Measurements from ENCODE around the gene FOXP1. TPM values are rescaled to one million over a fixed set of nuclear protein-coding genes. Genes with fewer than 3 reads are reported as not detected.

Gene FOXP1
- total RNA-seq, 2 donors from 2014 or later, result 41.7 to 94.3 TPM

GRCh38 chr3:71578054-71578751 is 5.3 kb downstream of the FOXP1 start:
- Histone ChIP-seq H3K27ac (ENCODE audit: low read depth, low read length) (no peak overlapping the region), H3K9ac (ENCODE audit: extremely low read depth, low read length, poor library complexity, severe bottlenecking) (no peak overlapping the region), H3K36me3 (ENCODE audit: control insufficient read depth, insufficient read depth, low read length) (no peaks in the 10 kb centered on the region), H3K4me3 (ENCODE audit: low read length) (no peak overlapping the region), H3K4me1 (ENCODE audit: control insufficient read depth, insufficient read depth, low read length) (no peaks in the 10 kb centered on the region), H3K9me3 (ENCODE audit: control insufficient read depth, low read length) (no peaks in the 10 kb centered on the region), H3K27me3 (ENCODE audit: control insufficient read depth, insufficient read depth, low read length, poor library complexity, severe bottlenecking) (peaks cover 5% of the 10 kb centered on the region)
- peaks cover 35% of the 10 kb centered on the region for H3K4me1 Mint-ChIP-seq
- no peaks in the 10 kb centered on the region for H3K9me3 Mint-ChIP-seq
- 84 to 87% methylated on average over 5 to 6 of the region's 6 CpGs for WGBS, 2 experiments (ENCODE audit: insufficient coverage in 1 of 2, insufficient read length in 1 of 2)
- H3K27me3 Mint-ChIP-seq (ENCODE audit: insufficient read depth), result no peaks in the 10 kb centered on the region
- H3K27ac Mint-ChIP-seq, result no peak overlapping the region
- TF ChIP-seq CTCF (conservative IDR thresholded peaks at IDR 0.05), result no peak
- peaks cover 9% of the 10 kb centered on the region for H3K36me3 Mint-ChIP-seq (ENCODE audit: low read depth)
- H3K4me3 Mint-ChIP-seq, result no peak overlapping the region
- DNase-seq, result no peak

DNA sequence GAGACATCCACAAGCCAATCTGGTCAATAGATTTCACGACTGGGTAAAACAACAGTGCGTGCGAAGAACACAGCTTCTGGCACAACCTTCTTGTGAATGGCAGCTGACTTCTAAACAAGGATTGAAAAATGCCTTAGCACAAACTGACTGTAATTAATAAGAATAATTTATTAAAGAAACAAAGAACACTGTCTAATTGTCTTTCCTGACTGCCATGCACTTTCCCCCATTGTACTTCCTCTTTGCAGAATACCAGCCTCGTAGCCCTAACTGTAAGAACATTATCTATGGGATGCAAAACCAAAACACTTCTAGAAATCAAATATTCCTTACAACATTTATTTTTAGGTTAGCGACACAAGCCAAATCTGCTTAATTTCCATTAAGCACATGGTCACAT is 6.5 kb downstream of the FOXP1 start:
- no peak for TF ChIP-seq CTCF (conservative IDR thresholded peaks at IDR 0.05)
- Histone ChIP-seq H3K4me1 (ENCODE audit: control insufficient read depth, insufficient read depth, low read length) (no peaks in the 10 kb centered on the region), H3K9ac (ENCODE audit: extremely low read depth, low read length, poor library complexity, severe bottlenecking) (no peak overlapping the region), H3K4me3 (ENCODE audit: low read length) (no peak overlapping the region), H3K9me3 (ENCODE audit: control insufficient read depth, low read length) (no peaks in the 10 kb centered on the region), H3K27me3 (ENCODE audit: control insufficient read depth, insufficient read depth, low read length, poor library complexity, severe bottlenecking) (peaks cover 5% of the 10 kb centered on the region), H3K36me3 (ENCODE audit: control insufficient read depth, insufficient read depth, low read length) (no peaks in the 10 kb centered on the region), H3K27ac (ENCODE audit: low read depth, low read length) (no peak overlapping the region)
- peaks cover 35% of the 10 kb centered on the region for H3K4me1 Mint-ChIP-seq
- H3K27ac Mint-ChIP-seq, result no peak overlapping the region
- no peak overlapping the region for H3K4me3 Mint-ChIP-seq
- H3K36me3 Mint-ChIP-seq (ENCODE audit: low read depth), result peaks cover 9% of the 10 kb centered on the region
- H3K9me3 Mint-ChIP-seq, result no peaks in the 10 kb centered on the region
- WGBS, 2 experiments (ENCODE audit: insufficient coverage in 1 of 2, insufficient read length in 1 of 2), result 94 to 98% methylated on average over 5 of the region's 5 CpGs
- H3K27me3 Mint-ChIP-seq (ENCODE audit: insufficient read depth), result no peaks in the 10 kb centered on the region
- DNase-seq, result no peak

DNA sequence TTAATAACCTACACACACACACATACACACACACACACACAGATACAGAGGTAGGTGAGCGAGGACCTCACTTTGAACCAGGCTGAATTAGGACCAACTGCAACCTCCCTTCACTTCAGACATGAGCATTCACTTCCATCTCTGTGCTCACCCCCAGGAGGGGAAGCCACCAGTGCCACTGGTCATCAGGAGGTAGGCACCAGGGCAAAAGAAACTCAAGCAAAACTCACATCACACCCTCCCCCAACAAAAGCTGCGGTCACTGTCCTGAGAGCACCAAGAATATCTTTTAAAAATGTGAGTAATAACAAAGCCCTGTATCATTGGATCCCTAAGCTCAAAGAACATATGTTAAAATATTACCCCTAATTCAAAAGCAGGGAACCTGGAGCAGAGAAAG is 8.1 kb downstream of the FOXP1 start:
- Mint-ChIP-seq H3K9me3 (no peaks in the 10 kb centered on the region), H3K4me1 (peaks cover 27% of the 10 kb centered on the region), H3K4me3 (no peak overlapping the region), H3K27me3 (ENCODE audit: insufficient read depth) (no peaks in the 10 kb centered on the region), H3K27ac (peak overlapping the region; percentile 15), H3K36me3 (ENCODE audit: low read depth) (peaks cover 12% of the 10 kb centered on the region)
- Histone ChIP-seq H3K9ac (ENCODE audit: extremely low read depth, low read length, poor library complexity, severe bottlenecking) (no peak overlapping the region), H3K27ac (ENCODE audit: low read depth, low read length) (no peak overlapping the region), H3K4me1 (ENCODE audit: control insufficient read depth, insufficient read depth, low read length) (no peaks in the 10 kb centered on the region), H3K9me3 (ENCODE audit: control insufficient read depth, low read length) (no peaks in the 10 kb centered on the region), H3K4me3 (ENCODE audit: low read length) (no peak overlapping the region), H3K27me3 (ENCODE audit: control insufficient read depth, insufficient read depth, low read length, poor library complexity, severe bottlenecking) (no peaks in the 10 kb centered on the region), H3K36me3 (ENCODE audit: control insufficient read depth, insufficient read depth, low read length) (no peaks in the 10 kb centered on the region)
- no peak for TF ChIP-seq CTCF (conservative IDR thresholded peaks at IDR 0.05)
- no peak for DNase-seq
- WGBS, 2 experiments (ENCODE audit: insufficient coverage in 1 of 2, insufficient read length in 1 of 2), result 92% methylated on average over 2 of the region's 2 CpGs; no CpG with 5 or more reads in 1 of the 2 experiments
